ENCODE measurements around the gene CD8B. TPM values are rescaled to one million over a fixed set of nuclear protein-coding genes. Genes with fewer than 3 reads are reported as not detected.
"Not testable (repeated sequence)": the region's sequence is repeated elsewhere in the genome, so short reads cannot be mapped to it uniquely, and the experiment has no call there.

Gene CD8B
- total RNA-seq, 2 donors from 2014 or later = not detected

- H3K4me3 ChIP-seq (ENCODE audit: low read length); H3K36me3 Mint-ChIP-seq (ENCODE audit: low read depth); H3K9me3 Mint-ChIP-seq; H3K4me1 ChIP-seq (ENCODE audit: control insufficient read depth, insufficient read depth, low read length); H3K36me3 ChIP-seq (ENCODE audit: control insufficient read depth, insufficient read depth, low read length); H3K27ac ChIP-seq (ENCODE audit: low read depth, low read length); DNase-seq; H3K27ac Mint-ChIP-seq; H3K9me3 ChIP-seq (ENCODE audit: control insufficient read depth, low read length); H3K4me3 Mint-ChIP-seq; H3K4me1 Mint-ChIP-seq; H3K27me3 Mint-ChIP-seq (ENCODE audit: insufficient read depth); H3K9ac ChIP-seq (ENCODE audit: extremely low read depth, low read length, poor library complexity, severe bottlenecking); H3K27me3 ChIP-seq (ENCODE audit: control insufficient read depth, insufficient read depth, low read length, poor library complexity, severe bottlenecking): not testable (repeated sequence)
- 65% methylated on average over 4 of the region's 7 CpGs; no CpG with 5 or more reads in 1 of the 2 experiments for WGBS, 2 experiments (ENCODE audit: insufficient coverage in 1 of 2, insufficient read length in 1 of 2)
Measured at GRCh38 chr2:86837714-86838113, 24.0 kb downstream of the CD8B start.

GRCh38 chr2:86836915-86837695 is 24.6 kb downstream of the CD8B start:
- WGBS, 2 experiments (ENCODE audit: insufficient coverage in 1 of 2, insufficient read length in 1 of 2) = 61 to 73% methylated on average over 3 to 10 of the region's 19 CpGs
- not testable (repeated sequence) for H3K36me3 Mint-ChIP-seq (ENCODE audit: low read depth); H3K4me3 ChIP-seq (ENCODE audit: low read length); H3K27me3 Mint-ChIP-seq (ENCODE audit: insufficient read depth); H3K27me3 ChIP-seq (ENCODE audit: control insufficient read depth, insufficient read depth, low read length, poor library complexity, severe bottlenecking); DNase-seq; H3K9me3 Mint-ChIP-seq; H3K27ac Mint-ChIP-seq; H3K36me3 ChIP-seq (ENCODE audit: control insufficient read depth, insufficient read depth, low read length); H3K4me3 Mint-ChIP-seq; H3K27ac ChIP-seq (ENCODE audit: low read depth, low read length); H3K9me3 ChIP-seq (ENCODE audit: control insufficient read depth, low read length); H3K9ac ChIP-seq (ENCODE audit: extremely low read depth, low read length, poor library complexity, severe bottlenecking); H3K4me1 Mint-ChIP-seq; H3K4me1 ChIP-seq (ENCODE audit: control insufficient read depth, insufficient read depth, low read length)

DNA sequence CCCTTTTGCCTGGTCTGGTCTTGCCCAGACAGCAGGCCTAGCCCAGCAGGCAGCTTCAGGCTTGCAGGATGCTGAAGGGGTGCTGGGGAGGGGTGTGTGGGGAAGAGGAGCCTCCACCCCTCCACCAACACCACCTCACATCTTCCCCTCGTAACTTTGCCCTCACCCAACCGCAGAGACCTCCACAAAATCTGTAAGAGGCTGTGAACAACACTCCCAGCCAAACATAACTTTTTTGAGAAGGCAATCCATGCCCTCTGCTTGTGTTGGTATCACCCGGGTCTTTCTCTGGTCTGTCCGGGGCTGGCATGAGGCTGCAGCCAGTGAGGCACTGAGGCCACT is 26.2 kb downstream of the CD8B start:
- not testable (repeated sequence) for DNase-seq; H3K4me3 Mint-ChIP-seq; H3K36me3 Mint-ChIP-seq (ENCODE audit: low read depth)

DNA sequence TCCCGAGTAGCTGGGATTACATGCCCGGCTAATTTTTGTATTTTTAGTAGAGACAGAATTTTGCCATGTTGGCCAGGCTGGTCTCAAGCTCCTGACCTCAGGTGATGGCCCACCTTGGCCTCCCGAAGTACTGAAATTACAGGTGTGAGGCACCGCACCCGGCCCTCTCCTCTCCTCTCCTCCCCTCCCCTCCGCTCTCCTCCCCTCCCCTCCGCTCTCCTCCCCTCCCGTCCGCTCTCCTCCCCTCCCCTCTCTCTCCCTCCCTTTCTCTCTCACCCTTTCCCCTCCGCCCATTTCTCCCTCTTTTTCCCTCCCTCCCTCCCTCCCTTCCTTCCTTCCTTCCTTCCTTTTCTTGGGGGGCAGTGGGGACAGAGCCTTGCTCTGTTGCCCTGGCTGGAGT is 28.4 kb downstream of the CD8B start:
- H3K27ac ChIP-seq (ENCODE audit: low read depth, low read length) = no peak overlapping the region
- no peaks in the 10 kb centered on the region for H3K36me3 Mint-ChIP-seq (ENCODE audit: low read depth)
- H3K9me3 ChIP-seq (ENCODE audit: control insufficient read depth, low read length) = no peaks in the 10 kb centered on the region
- H3K27me3 Mint-ChIP-seq (ENCODE audit: insufficient read depth) = no peaks in the 10 kb centered on the region
- no peaks in the 10 kb centered on the region for H3K27me3 ChIP-seq (ENCODE audit: control insufficient read depth, insufficient read depth, low read length, poor library complexity, severe bottlenecking)
- no peaks in the 10 kb centered on the region for H3K36me3 ChIP-seq (ENCODE audit: control insufficient read depth, insufficient read depth, low read length)
- TF ChIP-seq, protein P1, sequence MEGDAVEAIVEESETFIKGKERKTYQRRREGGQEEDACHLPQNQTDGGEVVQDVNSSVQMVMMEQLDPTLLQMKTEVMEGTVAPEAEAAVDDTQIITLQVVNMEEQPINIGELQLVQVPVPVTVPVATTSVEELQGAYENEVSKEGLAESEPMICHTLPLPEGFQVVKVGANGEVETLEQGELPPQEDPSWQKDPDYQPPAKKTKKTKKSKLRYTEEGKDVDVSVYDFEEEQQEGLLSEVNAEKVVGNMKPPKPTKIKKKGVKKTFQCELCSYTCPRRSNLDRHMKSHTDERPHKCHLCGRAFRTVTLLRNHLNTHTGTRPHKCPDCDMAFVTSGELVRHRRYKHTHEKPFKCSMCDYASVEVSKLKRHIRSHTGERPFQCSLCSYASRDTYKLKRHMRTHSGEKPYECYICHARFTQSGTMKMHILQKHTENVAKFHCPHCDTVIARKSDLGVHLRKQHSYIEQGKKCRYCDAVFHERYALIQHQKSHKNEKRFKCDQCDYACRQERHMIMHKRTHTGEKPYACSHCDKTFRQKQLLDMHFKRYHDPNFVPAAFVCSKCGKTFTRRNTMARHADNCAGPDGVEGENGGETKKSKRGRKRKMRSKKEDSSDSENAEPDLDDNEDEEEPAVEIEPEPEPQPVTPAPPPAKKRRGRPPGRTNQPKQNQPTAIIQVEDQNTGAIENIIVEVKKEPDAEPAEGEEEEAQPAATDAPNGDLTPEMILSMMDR (conservative IDR thresholded peaks at IDR 0.05) = no peak
- no peak for DNase-seq
- no peak overlapping the region for H3K4me3 Mint-ChIP-seq
- no peak overlapping the region for H3K9ac ChIP-seq (ENCODE audit: extremely low read depth, low read length, poor library complexity, severe bottlenecking)
- H3K9me3 Mint-ChIP-seq = no peaks in the 10 kb centered on the region
- H3K27ac Mint-ChIP-seq = no peak overlapping the region
- 100% methylated on average over 1 to 2 of the region's 10 CpGs for WGBS, 2 experiments (ENCODE audit: insufficient coverage in 1 of 2, insufficient read length in 1 of 2)
- H3K4me1 Mint-ChIP-seq = peaks cover 1% of the 10 kb centered on the region
- H3K4me1 ChIP-seq (ENCODE audit: control insufficient read depth, insufficient read depth, low read length) = no peaks in the 10 kb centered on the region
- H3K4me3 ChIP-seq (ENCODE audit: low read length) = no peak overlapping the region

More for the DNA sequence above, 26.2 kb downstream of the CD8B start:
- WGBS, 2 experiments (ENCODE audit: insufficient coverage in 1 of 2, insufficient read length in 1 of 2) = 65% methylated on average over 4 of the region's 4 CpGs; no CpG with 5 or more reads in 1 of the 2 experiments
- H3K4me1 ChIP-seq (ENCODE audit: control insufficient read depth, insufficient read depth, low read length); H3K9ac ChIP-seq (ENCODE audit: extremely low read depth, low read length, poor library complexity, severe bottlenecking); H3K27ac ChIP-seq (ENCODE audit: low read depth, low read length); H3K9me3 Mint-ChIP-seq; H3K4me1 Mint-ChIP-seq; H3K36me3 ChIP-seq (ENCODE audit: control insufficient read depth, insufficient read depth, low read length); H3K9me3 ChIP-seq (ENCODE audit: control insufficient read depth, low read length); H3K27me3 ChIP-seq (ENCODE audit: control insufficient read depth, insufficient read depth, low read length, poor library complexity, severe bottlenecking); H3K27ac Mint-ChIP-seq; H3K27me3 Mint-ChIP-seq (ENCODE audit: insufficient read depth); H3K4me3 ChIP-seq (ENCODE audit: low read length): not testable (repeated sequence)

Measured in endodermal cell (in vitro differentiated cells).